GM23248 (cell line): ENCODE results near the gene FGF2.

ENCODE experiments used
- EZH2 ChIP-seq: fragments of 200-600 bp; sonication (generic); IDR thresholded peaks from 2 replicates; pipeline ENCODE4 v1.6.1; 2018; ENCODE audit warnings: antibody characterized with exemption, mild to moderate bottlenecking; ENCODE audit not compliant: insufficient read depth, poor library complexity, severe bottlenecking
- EZH2phosphoT487 ChIP-seq: fragments of 200-600 bp; sonication (generic); IDR thresholded peaks from 2 replicates; pipeline ENCODE4 v1.6.1; 2018; ENCODE audit warnings: antibody characterized with exemption, moderate library complexity, mild to moderate bottlenecking, low read depth; ENCODE audit not compliant: insufficient read depth

DNA sequence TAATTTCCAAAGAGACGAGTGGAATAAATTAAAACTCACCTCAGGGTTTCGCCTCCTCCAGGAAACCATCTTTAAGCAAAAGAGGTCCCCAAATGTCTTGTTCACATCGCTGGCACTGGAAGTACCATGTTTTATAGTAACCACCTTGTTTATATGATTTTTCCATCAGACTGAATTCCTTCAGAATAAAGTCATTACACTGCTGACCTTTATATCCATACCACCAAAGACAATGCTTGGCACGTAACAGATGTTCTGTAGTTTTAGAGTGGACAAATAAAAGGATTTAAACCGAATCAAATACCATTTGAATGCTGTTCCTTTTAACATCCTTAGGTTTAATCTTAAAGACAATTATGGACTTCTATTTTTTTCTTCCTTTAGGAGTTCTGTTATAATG, 91.1 kb downstream of the FGF2 start:
- no peak for TF ChIP-seq EZH2
- no peak for TF ChIP-seq EZH2phosphoT487
